ENCODE data around the gene MYBPHL.

MYBPHL gene

GRCh38 chr1:109250454-109251276 is 56.1 kb downstream of the MYBPHL start:
- DNase-seq: no peak

- no peak for DNase-seq
Measured at GRCh38 chr1:109249654-109250401, 57.0 kb downstream of the MYBPHL start.

GRCh38 chr1:109248797-109249629 is 57.8 kb downstream of the MYBPHL start, which contains the start of gene CELSR2:
CELSR2 (plus strand) TSS chr1:109249539; CDS start chr1:109250080, 541 bp downstream.
- peak; percentile 54 for DNase-seq

- DNase-seq: no peak
Measured at GRCh38 chr1:109248444-109248796, 58.4 kb downstream of the MYBPHL start.

- no peak for DNase-seq
Measured at GRCh38 chr1:109247401-109248365, 59.1 kb downstream of the MYBPHL start.

GRCh38 chr1:109246141-109246551 is 60.7 kb downstream of the MYBPHL start:
- DNase-seq: no peak

- no peak for DNase-seq
Measured at GRCh38 chr1:109243860-109244552, 62.8 kb downstream of the MYBPHL start.

GRCh38 chr1:109243221-109243620 is 63.6 kb downstream of the MYBPHL start:
- DNase-seq: no peak

- no peak for DNase-seq
Measured at GRCh38 chr1:109242387-109242786, 64.4 kb downstream of the MYBPHL start.
